ENCODE results near the gene SLC39A11.
A peak's percentile ranks its signal among the peaks of the same experiment; 100 is the strongest.

The SLC39A11 gene, protein sequence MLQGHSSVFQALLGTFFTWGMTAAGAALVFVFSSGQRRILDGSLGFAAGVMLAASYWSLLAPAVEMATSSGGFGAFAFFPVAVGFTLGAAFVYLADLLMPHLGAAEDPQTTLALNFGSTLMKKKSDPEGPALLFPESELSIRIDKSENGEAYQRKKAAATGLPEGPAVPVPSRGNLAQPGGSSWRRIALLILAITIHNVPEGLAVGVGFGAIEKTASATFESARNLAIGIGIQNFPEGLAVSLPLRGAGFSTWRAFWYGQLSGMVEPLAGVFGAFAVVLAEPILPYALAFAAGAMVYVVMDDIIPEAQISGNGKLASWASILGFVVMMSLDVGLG

GRCh38 chr17:73092523-73093135 is at the start of gene SLC39A11:
TSS of gene SLC39A11 (minus strand) at chr17:73092688. CDS start at chr17:73088764, 3,924 bp downstream.
- no peak for TF ChIP-seq CTCF (IDR thresholded peaks at IDR 0.05; ENCODE audit: low read depth, low read length)
- DNase-seq = peak; percentile 99
- Histone ChIP-seq H3K27ac (peak within 1 kb of the TSS; percentile 71), H3K4me3 (ENCODE audit: low read depth, low read length) (peak within 1 kb of the TSS; percentile 58), H3K9me3 (ENCODE audit: severe bottlenecking) (peaks cover 2% of the 10 kb centered on the region), H3K36me3 (peaks cover 3% of the 10 kb centered on the region), H3K27me3 (ENCODE audit: insufficient read depth, low read depth, severe bottlenecking) (no peaks in the 10 kb centered on the region)

DNA sequence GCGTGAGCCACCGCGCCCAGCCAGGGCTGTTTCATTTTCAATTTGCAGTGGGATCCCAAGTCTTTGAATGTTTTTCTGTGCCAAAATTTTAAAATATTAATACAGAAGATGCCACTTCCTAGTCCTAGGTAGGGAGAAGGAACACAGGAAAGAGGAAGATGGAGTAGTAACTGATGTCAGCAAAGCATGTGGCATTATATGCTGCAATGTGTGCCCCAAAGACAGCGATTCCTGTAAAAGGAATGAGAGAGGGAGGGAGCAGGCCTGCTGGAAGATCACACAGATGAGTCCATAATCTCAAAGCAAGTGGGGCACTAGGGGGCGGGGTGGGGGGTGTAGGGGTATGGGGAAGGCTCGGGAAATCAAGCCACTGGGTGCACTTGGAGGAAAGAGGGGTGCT is 48.9 kb upstream of the SLC39A11 start:
- no peak for TF ChIP-seq CTCF (IDR thresholded peaks at IDR 0.05; ENCODE audit: low read depth, low read length)
- H3K36me3 ChIP-seq = no peaks in the 10 kb centered on the region
- peak overlapping the region; percentile 88 for H3K27ac ChIP-seq
- no peaks in the 10 kb centered on the region for H3K27me3 ChIP-seq (ENCODE audit: insufficient read depth, low read depth, severe bottlenecking)
- peak overlapping the region; percentile 26 for H3K4me3 ChIP-seq (ENCODE audit: low read depth, low read length)
- peaks cover 23% of the 10 kb centered on the region for H3K9me3 ChIP-seq (ENCODE audit: severe bottlenecking)
- DNase-seq = no peak

DNA sequence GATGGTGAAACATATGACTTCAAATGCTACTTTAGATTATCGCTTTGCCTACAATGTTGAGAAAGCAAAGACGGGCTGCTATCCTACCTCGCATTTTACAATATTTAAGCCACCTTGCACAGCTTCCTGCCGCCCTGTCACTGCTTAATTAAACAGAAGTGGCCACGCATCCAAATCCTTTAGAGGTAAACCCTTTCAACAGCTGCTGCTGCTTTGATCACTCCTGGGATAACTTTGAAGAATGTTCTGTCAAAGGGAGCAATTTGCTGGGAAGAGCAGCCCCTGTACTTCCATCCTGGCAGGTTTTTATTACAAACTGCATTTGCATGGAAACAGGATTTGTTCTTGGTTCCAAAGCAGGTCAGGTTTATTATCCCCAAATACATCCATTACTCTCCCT is 48.1 kb upstream of the SLC39A11 start:
- H3K9me3 ChIP-seq (ENCODE audit: severe bottlenecking) = peaks cover 18% of the 10 kb centered on the region
- no peaks in the 10 kb centered on the region for H3K36me3 ChIP-seq
- H3K27me3 ChIP-seq (ENCODE audit: insufficient read depth, low read depth, severe bottlenecking) = no peaks in the 10 kb centered on the region
- peak overlapping the region; percentile 88 for H3K27ac ChIP-seq
- DNase-seq = peak; percentile 89
- TF ChIP-seq CTCF (IDR thresholded peaks at IDR 0.05; ENCODE audit: low read depth, low read length) = no peak
- H3K4me3 ChIP-seq (ENCODE audit: low read depth, low read length) = peak overlapping the region; percentile 26

DNA sequence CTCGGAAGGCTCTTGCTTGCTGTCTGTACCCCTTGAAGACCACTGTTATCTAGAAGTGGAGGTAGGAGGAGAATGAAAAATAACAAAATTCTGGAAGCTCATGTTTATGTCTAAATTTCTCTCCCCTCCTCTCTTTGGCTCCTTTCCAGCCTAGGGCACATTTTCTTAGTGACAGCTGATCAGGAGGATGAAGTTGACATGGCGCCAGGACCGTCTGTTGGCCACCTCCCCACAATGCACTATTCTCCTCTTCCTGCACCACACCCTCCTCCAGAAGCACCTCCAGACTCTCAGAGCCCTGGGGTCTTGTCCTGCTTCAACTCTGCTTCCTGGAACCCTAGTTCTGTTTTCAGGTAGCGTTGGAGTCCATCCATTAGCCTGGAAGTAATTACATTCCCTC is 46.8 kb upstream of the SLC39A11 start:
- Histone ChIP-seq H3K36me3 (no peaks in the 10 kb centered on the region), H3K27ac (peak overlapping the region; percentile 88), H3K4me3 (ENCODE audit: low read depth, low read length) (no peak overlapping the region), H3K27me3 (ENCODE audit: insufficient read depth, low read depth, severe bottlenecking) (no peaks in the 10 kb centered on the region), H3K9me3 (ENCODE audit: severe bottlenecking) (peaks cover 11% of the 10 kb centered on the region)
- no peak for DNase-seq
- no peak for TF ChIP-seq CTCF (IDR thresholded peaks at IDR 0.05; ENCODE audit: low read depth, low read length)

DNA sequence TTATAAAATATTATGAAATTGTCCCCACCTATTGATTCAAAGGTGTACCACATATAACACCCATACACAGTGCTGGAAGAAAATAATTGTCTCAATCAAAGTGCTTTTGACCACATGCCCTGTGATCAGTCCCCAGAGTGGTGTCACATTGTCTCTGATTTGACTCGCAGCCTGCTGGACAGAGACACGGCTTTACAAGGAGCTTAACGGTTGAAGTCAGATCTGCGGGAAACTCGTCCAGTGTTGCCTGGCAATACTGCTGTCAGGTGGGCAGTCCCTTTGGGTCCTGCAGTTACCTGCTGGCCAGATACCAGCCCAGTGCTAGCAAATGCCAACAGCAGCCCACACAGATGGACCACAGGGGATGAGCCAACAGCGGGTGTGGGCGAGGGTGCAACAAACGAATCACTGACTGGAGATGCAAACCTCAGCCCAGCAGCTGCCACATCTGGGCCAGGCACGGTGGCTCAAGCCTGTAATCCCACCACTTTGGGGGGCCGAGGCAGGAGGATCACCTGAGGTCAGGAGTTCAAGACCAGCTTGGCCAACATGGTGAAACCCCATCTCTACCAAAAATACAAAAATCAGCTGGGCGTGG is 46.2 kb upstream of the SLC39A11 start:
- DNase-seq = peak; percentile 86
- no peak for TF ChIP-seq CTCF (IDR thresholded peaks at IDR 0.05; ENCODE audit: low read depth, low read length)
- H3K9me3 ChIP-seq (ENCODE audit: severe bottlenecking) = peaks cover 5% of the 10 kb centered on the region

More for the DNA sequence above, 46.2 kb upstream of the SLC39A11 start:
- Histone ChIP-seq H3K27ac (peak overlapping the region; percentile 88), H3K36me3 (no peaks in the 10 kb centered on the region), H3K27me3 (ENCODE audit: insufficient read depth, low read depth, severe bottlenecking) (no peaks in the 10 kb centered on the region), H3K4me3 (ENCODE audit: low read depth, low read length) (no peak overlapping the region)

Measured in WERI-Rb-1 (cell line).